Measurements from ENCODE around the gene LMO1. TPM values are rescaled to one million over a fixed set of nuclear protein-coding genes. Genes with fewer than 3 reads are reported as not detected.

The LMO1 gene
- total RNA-seq, 2 experiments from 2014 or later, result not detected

DNA sequence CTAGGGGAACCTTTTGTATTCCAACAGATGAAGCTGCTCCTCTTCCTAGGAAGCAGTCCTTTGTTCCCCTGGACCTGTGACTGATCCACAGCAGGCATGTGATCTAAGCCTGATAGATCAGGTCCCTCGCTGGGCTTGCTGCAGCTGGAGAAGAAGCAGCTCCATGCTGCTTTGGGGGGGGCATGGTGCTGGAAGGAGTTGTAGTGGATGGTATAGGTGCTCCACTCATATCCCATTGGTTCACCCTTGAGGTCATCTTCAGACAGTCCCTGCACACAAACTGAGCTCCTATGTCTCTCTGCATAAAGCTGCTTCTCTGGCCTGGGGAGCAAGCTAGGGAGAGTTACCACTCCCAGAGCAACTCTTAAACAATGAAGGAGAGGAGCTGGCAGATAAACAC is 85.4 kb downstream of the LMO1 start:
- DNase-seq, result no peak
- H3K9me3 Mint-ChIP-seq, result no peaks in the 10 kb centered on the region
- intact Hi-C loops (cut with micrococcal nuclease), result no loop called here
- H3K4me1 Mint-ChIP-seq (ENCODE audit: low read depth), result no peaks in the 10 kb centered on the region
- H3K27me3 Mint-ChIP-seq, result peaks cover 4% of the 10 kb centered on the region
- H3K4me3 Mint-ChIP-seq, result no peak overlapping the region
- H3K27ac Mint-ChIP-seq, result no peak overlapping the region
- no peaks in the 10 kb centered on the region for H3K36me3 Mint-ChIP-seq
- CTCF ChIA-PET, result interaction anchor here (1.0 to 1.5 kb wide), 2 partner anchors 15 to 41 kb away, joined by 3 to 6 read pairs; no protein-coding TSS in a partner anchor
- POLR2A ChIA-PET, result no interaction called here

DNA sequence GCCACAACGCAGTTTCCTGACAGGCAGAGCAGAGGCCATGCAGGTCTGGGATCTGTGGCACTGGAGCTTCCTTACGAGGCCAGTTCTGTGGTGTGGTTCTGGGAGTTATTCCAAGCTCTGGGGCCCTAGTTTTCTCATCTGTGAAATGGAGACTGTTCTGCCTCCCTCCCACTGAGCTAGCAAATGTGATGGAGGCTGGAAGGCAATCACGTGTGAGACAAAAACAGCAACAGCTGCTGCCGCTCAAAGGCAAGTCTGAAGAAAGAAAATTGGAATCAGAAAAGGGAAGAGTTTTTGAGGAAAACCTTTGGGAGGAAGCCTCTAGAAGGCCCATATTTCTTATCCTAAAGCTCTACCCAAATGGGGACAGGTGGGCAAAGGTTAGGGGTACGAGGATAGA is 86.5 kb downstream of the LMO1 start:
- peaks cover 7% of the 10 kb centered on the region for H3K27me3 Mint-ChIP-seq
- POLR2A ChIA-PET, result no interaction called here
- intact Hi-C loops (cut with micrococcal nuclease), result no loop called here
- CTCF ChIA-PET, result interaction anchor here (1.0 kb wide), 1 partner anchor 42 kb away, joined by 3 read pairs; no protein-coding TSS in a partner anchor
- no peak for DNase-seq
- H3K4me3 Mint-ChIP-seq, result no peak overlapping the region
- no peaks in the 10 kb centered on the region for H3K36me3 Mint-ChIP-seq
- H3K9me3 Mint-ChIP-seq, result no peaks in the 10 kb centered on the region
- no peak overlapping the region for H3K27ac Mint-ChIP-seq
- H3K4me1 Mint-ChIP-seq (ENCODE audit: low read depth), result no peaks in the 10 kb centered on the region

Other genes starting within 250 kb of the LMO1 start
- under 1 TPM; 0.36 to 0.58 TPM for gene TUB, start 182.7 kb downstream of the LMO1 start, total RNA-seq
- 1 to 10 TPM; 5.0 to 5.6 TPM for gene RIC3, start 94.9 kb downstream of the LMO1 start, total RNA-seq